HFFc6 (cell line): Measurements from ENCODE around the gene HDAC9. TPM values are rescaled to one million over a fixed set of nuclear protein-coding genes. Genes with fewer than 3 reads are reported as not detected.

Experiments used
- DNase-seq: peaks from one replicate; pipeline ENCODE4 v3.0.0-alpha.2; 2018
- H3K27ac Mint-ChIP-seq: 2 replicates; pipeline ENCODE4 v1.8.0; 2020; ENCODE audit warnings: mild to moderate bottlenecking, mixed read lengths
- H3K27me3 Mint-ChIP-seq: 2 replicates; pipeline ENCODE4 v1.8.0; 2021; ENCODE audit warnings: mild to moderate bottlenecking, moderate library complexity, mixed read lengths; ENCODE audit not compliant: insufficient read depth
- H3K36me3 Mint-ChIP-seq: 2 replicates; pipeline ENCODE4 v1.8.0; 2021; ENCODE audit warnings: low read depth, mixed read lengths
- H3K4me1 Mint-ChIP-seq: 2 replicates; pipeline ENCODE4 v1.8.0; 2020; ENCODE audit warnings: low read depth, mixed read lengths
- H3K4me3 Mint-ChIP-seq: 2 replicates; pipeline ENCODE4 v1.8.0; 2020; ENCODE audit warnings: mild to moderate bottlenecking, moderate library complexity, mixed read lengths
- H3K9me3 Mint-ChIP-seq: 2 replicates; pipeline ENCODE4 v1.8.0; 2020; ENCODE audit warnings: mild to moderate bottlenecking, mixed read lengths
- total RNA-seq, 6 experiments: library from RNA; stranded (reverse); fragmentation: NEBNext Ultra II Directional; extraction: Animal tissue kit (Norgen Biotek cat#: 25700); gene quantifications; 2 replicates in 1 of 6; 3 replicates in 5 of 6; pipeline ENCODE4 v1.2.3, GENCODE V29; 2021
- TF ChIP-seq, protein P1 (sequence below): fragments of 200-600 bp; sonication (generic); IDR thresholded peaks from 2 replicates; pipeline ENCODE4 v1.5.0; 2021; ENCODE audit warnings: antibody characterized with exemption, mild to moderate bottlenecking

The HDAC9 gene
- total RNA-seq, 6 experiments from 2014 or later = 11.5 to 29.2 (median 13.2) TPM

DNA sequence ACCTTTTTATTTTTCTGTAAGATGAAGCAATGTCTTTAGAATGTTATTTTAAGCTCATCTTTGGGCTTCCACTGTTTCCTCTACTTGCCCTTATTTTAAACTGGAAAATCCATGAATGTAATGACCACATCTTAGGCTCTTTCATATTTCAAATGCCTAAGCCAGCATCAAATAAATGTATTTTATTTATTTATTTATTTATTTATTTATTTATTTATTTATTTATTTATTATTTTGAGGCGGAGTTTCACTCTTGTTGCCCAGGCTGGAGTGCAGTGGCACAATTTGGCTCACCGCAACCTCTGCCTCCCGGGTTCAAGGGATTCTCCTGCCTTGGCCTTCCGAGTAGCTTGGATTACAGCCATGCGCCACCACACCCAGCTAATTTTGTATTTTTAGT, 69.2 kb downstream of the HDAC9 start:
- Mint-ChIP-seq H3K4me1 (peaks cover 3% of the 10 kb centered on the region; the same call in 1 of the 2 replicates), H3K27me3 (no peaks in the 10 kb centered on the region), H3K36me3 (no peaks in the 10 kb centered on the region), H3K27ac (no peak overlapping the region), H3K4me3 (no peak overlapping the region), H3K9me3 (no peaks in the 10 kb centered on the region)
- DNase-seq = no peak
- TF ChIP-seq, protein P1, sequence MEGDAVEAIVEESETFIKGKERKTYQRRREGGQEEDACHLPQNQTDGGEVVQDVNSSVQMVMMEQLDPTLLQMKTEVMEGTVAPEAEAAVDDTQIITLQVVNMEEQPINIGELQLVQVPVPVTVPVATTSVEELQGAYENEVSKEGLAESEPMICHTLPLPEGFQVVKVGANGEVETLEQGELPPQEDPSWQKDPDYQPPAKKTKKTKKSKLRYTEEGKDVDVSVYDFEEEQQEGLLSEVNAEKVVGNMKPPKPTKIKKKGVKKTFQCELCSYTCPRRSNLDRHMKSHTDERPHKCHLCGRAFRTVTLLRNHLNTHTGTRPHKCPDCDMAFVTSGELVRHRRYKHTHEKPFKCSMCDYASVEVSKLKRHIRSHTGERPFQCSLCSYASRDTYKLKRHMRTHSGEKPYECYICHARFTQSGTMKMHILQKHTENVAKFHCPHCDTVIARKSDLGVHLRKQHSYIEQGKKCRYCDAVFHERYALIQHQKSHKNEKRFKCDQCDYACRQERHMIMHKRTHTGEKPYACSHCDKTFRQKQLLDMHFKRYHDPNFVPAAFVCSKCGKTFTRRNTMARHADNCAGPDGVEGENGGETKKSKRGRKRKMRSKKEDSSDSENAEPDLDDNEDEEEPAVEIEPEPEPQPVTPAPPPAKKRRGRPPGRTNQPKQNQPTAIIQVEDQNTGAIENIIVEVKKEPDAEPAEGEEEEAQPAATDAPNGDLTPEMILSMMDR = no peak

DNA sequence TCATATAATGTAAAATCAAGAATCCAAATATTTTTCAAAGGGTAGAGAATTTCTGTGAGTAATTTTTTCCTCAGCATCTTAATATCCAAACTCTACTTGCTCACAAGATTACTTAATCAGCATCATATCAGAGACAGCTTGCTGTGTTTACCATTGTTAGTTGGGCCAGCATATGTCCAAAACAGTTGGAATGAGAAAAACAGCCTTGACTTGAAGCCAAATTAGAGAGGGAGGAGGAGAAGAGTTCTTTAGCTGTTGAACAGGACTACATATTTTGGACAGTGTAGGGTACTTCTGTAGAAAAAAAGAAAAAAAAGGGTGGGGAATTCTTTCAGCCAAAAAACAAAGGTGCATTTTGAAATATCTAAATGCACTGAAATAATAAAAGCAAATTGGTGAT, 69.8 kb downstream of the HDAC9 start:
- Mint-ChIP-seq H3K36me3 (no peaks in the 10 kb centered on the region), H3K27me3 (no peaks in the 10 kb centered on the region), H3K4me1 (no peaks in the 10 kb centered on the region; the same call in 1 of the 2 replicates), H3K4me3 (no peak overlapping the region), H3K27ac (no peak overlapping the region), H3K9me3 (no peaks in the 10 kb centered on the region)
- TF ChIP-seq, protein P1 = no peak
- no peak for DNase-seq

DNA sequence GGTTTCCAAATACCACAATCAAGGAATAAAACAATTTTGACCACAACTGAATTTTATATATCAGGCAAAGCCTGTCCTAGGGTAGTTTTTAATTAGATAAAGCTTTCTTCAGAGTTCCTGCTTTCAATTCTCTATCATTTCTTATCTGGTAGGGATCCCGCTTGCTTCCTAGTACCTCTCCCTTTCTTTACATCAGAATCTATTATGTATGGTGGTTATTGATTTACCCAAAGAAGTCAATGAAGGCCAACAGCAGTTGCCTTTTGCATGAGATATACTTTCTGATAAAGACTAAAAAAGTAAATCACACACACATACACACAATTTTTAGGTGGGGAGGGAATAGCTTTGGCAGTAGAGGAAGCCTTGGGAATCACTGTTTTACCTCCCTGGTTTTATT, 70.7 kb downstream of the HDAC9 start:
- Mint-ChIP-seq H3K9me3 (no peaks in the 10 kb centered on the region), H3K4me3 (no peak overlapping the region), H3K27ac (no peak overlapping the region), H3K4me1 (no peaks in the 10 kb centered on the region; the same call in 1 of the 2 replicates), H3K27me3 (no peaks in the 10 kb centered on the region), H3K36me3 (no peaks in the 10 kb centered on the region)
- no peak for DNase-seq
- TF ChIP-seq, protein P1 = no peak

DNA sequence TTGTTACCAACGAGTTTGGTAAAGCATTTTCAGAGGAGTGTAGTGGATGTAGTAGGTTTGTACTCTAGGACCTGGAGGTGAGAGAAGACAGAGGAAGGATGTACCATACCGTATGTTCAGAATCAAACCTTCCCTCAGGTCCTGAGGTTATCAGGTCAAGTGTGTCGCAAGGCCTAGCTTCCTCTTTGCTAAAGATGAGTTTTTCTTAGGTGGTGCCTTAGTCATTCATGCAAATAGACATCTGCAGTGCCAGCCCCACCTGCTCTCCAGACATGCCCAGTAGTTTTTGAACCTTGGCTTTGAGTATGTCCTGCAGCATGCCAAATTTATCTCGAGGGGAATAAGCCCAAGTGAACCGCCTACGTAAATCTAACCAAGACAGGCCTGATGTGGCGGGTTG, 71.3 kb downstream of the HDAC9 start:
- H3K4me1 Mint-ChIP-seq = no peaks in the 10 kb centered on the region; the same call in 1 of the 2 replicates
- H3K27ac Mint-ChIP-seq = no peak overlapping the region
- no peaks in the 10 kb centered on the region for H3K36me3 Mint-ChIP-seq
- DNase-seq = no peak
- TF ChIP-seq, protein P1 = no peak
- H3K27me3 Mint-ChIP-seq = no peaks in the 10 kb centered on the region
- H3K4me3 Mint-ChIP-seq = no peak overlapping the region
- H3K9me3 Mint-ChIP-seq = no peaks in the 10 kb centered on the region

DNA sequence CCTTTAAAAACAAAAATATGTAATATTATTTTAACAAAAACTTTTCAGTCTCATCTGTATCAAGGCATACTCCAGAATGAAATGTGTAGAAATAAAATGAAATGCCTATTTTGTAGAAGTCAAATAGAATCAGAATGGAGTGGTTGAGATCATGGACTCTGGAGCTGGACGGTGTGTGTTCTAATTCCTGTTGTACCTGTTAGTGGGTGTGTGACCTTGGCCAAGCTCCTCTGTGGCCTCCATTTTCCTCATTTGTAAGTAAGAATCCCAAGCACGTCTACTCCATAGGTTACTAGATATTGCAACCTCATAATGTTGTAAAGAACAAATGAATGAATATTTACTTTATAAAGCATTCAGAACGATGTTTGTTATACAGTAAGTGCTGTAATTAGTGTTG, 74.9 kb downstream of the HDAC9 start:
- no peak for DNase-seq
- no peak overlapping the region for H3K27ac Mint-ChIP-seq
- no peaks in the 10 kb centered on the region for H3K27me3 Mint-ChIP-seq
- H3K9me3 Mint-ChIP-seq = no peaks in the 10 kb centered on the region
- TF ChIP-seq, protein P1 = no peak
- no peaks in the 10 kb centered on the region; the same call in 1 of the 2 replicates for H3K36me3 Mint-ChIP-seq
- no peak overlapping the region for H3K4me3 Mint-ChIP-seq
- H3K4me1 Mint-ChIP-seq = no peaks in the 10 kb centered on the region; the same call in 1 of the 2 replicates
